C4-2B (cell line): ENCODE measurements around the gene CCDC88C.

ENCODE experiments used
- CTCF ChIP-seq: fragments of 450-650 bp; conservative IDR thresholded peaks from 2 replicates; pipeline ENCODE4 v1.5.1; 2017; ENCODE audit warnings: mild to moderate bottlenecking
- ZFX ChIP-seq: fragments of 450-650 bp; IDR thresholded peaks from 2 replicates; pipeline ENCODE4 v1.6.1; 2017

- TF ChIP-seq CTCF (no peak), ZFX (no peak)
Observed at GRCh38 chr14:91308337-91308736, 109.3 kb downstream of the CCDC88C start.
